Measurements from ENCODE around the gene WTIP.

DNA sequence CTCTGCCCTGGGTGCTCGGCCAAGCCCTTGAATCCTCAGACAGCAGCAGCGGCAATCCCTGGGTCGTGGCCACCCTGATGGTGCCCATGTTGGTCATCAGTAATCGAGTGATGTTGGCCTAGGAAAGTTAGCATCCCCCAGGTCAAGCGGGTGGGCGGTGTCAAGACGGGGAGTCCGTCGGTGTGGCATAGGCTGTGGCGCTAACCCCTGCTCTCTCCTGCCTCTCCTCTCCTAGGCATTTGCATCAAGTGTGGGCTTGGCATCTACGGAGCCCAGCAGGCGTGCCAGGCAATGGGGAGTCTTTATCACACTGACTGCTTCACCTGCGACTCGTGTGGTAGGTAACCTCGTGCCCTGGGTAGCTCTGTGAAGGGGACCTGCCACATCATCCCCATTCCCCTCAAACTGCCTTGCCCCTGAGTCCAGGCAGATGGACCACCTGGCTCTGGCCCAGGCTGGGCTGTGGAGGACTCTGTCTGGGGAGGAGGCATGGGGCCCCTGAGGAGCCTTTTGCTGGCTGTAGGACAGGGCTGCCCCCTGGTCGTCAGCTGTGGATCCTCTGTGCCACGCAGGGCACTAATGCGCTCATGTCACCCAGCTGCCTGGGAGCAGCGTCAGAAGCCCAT is 8.7 kb downstream of the WTIP start:
- TF ChIP-seq, protein P1, sequence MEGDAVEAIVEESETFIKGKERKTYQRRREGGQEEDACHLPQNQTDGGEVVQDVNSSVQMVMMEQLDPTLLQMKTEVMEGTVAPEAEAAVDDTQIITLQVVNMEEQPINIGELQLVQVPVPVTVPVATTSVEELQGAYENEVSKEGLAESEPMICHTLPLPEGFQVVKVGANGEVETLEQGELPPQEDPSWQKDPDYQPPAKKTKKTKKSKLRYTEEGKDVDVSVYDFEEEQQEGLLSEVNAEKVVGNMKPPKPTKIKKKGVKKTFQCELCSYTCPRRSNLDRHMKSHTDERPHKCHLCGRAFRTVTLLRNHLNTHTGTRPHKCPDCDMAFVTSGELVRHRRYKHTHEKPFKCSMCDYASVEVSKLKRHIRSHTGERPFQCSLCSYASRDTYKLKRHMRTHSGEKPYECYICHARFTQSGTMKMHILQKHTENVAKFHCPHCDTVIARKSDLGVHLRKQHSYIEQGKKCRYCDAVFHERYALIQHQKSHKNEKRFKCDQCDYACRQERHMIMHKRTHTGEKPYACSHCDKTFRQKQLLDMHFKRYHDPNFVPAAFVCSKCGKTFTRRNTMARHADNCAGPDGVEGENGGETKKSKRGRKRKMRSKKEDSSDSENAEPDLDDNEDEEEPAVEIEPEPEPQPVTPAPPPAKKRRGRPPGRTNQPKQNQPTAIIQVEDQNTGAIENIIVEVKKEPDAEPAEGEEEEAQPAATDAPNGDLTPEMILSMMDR (IDR thresholded peaks at IDR 0.05): no peak
- TF ChIP-seq POLR2A (IDR thresholded peaks at IDR 0.05): no peak

All from thyroid gland (tissue), 4 donors.